Naive thymus-derived CD8-positive, alpha-beta T cell (primary cell): ENCODE data around the gene NEUROD2. TPM values are rescaled to one million over a fixed set of nuclear protein-coding genes. Genes with fewer than 3 reads are reported as not detected.
A peak's percentile ranks its signal among the peaks of the same experiment; 100 is the strongest.

ENCODE experiments used
- ATAC-seq, 2 donors: fragments of 150-1000 bp; cut with Tn5 transposase in 1 of 2; sonication (Bioruptor Pico), chemical (Tn5 transposase) in 1 of 2; 1 replicate in 1 of 2; 2 replicates in 1 of 2; pipeline ENCODE4 v1.10.0; 2021; ENCODE audit warnings: mild to moderate bottlenecking in 2 of 2, moderate library complexity in 2 of 2
- POLR2A ChIA-PET: fragments of 350-600 bp; sonication (Branson Sonifier 250); formaldehyde crosslinking; loops from one replicate; lab custom pipeline; 2021; ENCODE audit warnings: antibody characterized with exemption; lab: Charles Lee
- DNase-seq, 10 donors: peaks; one replicate each; pipeline versions ENCODE4 v3.0.0 to v3.0.0-alpha.2; 2020 to 2022
- H3K27ac Mint-ChIP-seq, 10 donors: one replicate each; pipeline ENCODE4 v1.8.0; 2020 to 2022; ENCODE audit warnings: mild to moderate bottlenecking in 10 of 10, mixed read lengths in 10 of 10, moderate library complexity in 4 of 10, inconsistent platforms in 1 of 10
- H3K27me3 Mint-ChIP-seq, 5 donors: one replicate each; pipeline ENCODE4 v1.8.0; 2021 to 2022; ENCODE audit warnings: mixed read lengths in 5 of 5
- H3K36me3 Mint-ChIP-seq, 3 donors: one replicate each; pipeline ENCODE4 v1.8.0; 2020 to 2022; ENCODE audit warnings: mixed read lengths in 3 of 3, mild to moderate bottlenecking in 2 of 3, inconsistent platforms in 1 of 3
- H3K4me1 Mint-ChIP-seq, 4 donors: one replicate each; pipeline ENCODE4 v1.8.0; 2021 to 2022; ENCODE audit warnings: mixed read lengths in 4 of 4
- H3K4me3 Mint-ChIP-seq, 10 donors: one replicate each; pipeline ENCODE4 v1.8.0; 2020 to 2022; ENCODE audit warnings: mild to moderate bottlenecking in 10 of 10, mixed read lengths in 10 of 10, moderate library complexity in 6 of 10, inconsistent platforms in 1 of 10
- H3K9me3 Mint-ChIP-seq, 9 donors: one replicate each; pipeline ENCODE4 v1.8.0; 2020 to 2022; ENCODE audit warnings: mixed read lengths in 9 of 9, mild to moderate bottlenecking in 3 of 9, inconsistent platforms in 1 of 9, moderate library complexity in 1 of 9
- polyA plus RNA-seq, 3 donors: library from polyadenylated mRNA; unstranded; fragments of 300-500 nt; fragmentation: Illumina TruSeq; gene quantifications; one replicate each; pipeline ENCODE4 v1.2.3, GENCODE V29; 2021
- total RNA-seq, 8 experiments: library from RNA in 2 of 8; stranded (reverse) in 2 of 8; gene quantifications; one replicate each; pipeline ENCODE4 v1.2.3 and lab custom pipeline; 2021 to 2026

Gene NEUROD2
- total and polyA plus RNA-seq, 5 experiments from 2014 or later = not detected

- peaks cover 13 to 40% (median 27%) of the 10 kb centered on the region in 5 donors for H3K27me3 Mint-ChIP-seq
- ATAC-seq = no peak
- DNase-seq = no peak
- H3K27ac Mint-ChIP-seq = no peak overlapping the region
- no peaks in the 10 kb centered on the region for H3K9me3 Mint-ChIP-seq
- peaks cover 15 to 37% (median 28%) of the 10 kb centered on the region in 4 donors for H3K4me1 Mint-ChIP-seq
- H3K4me3 Mint-ChIP-seq = peak overlapping the region in 3 of 10 donors; percentile 39 to 72 (median 44)
- peaks cover 0 to 4% (median 0%) of the 10 kb centered on the region in 3 donors for H3K36me3 Mint-ChIP-seq
- POLR2A ChIA-PET = interaction anchor here (0.6 to 1.5 kb wide), 4 partner anchors 17 to 128 kb away, joined by 3 to 4 read pairs (median 3); partner anchors contain the start of gene MIEN1
Measured at GRCh38 chr17:39625198-39625785, 17.6 kb upstream of the NEUROD2 start.

- Mint-ChIP-seq H3K36me3 (peaks cover 0 to 4% (median 0%) of the 10 kb centered on the region in 3 donors), H3K4me3 (peak overlapping the region in 1 of 10 donors; percentile 8), H3K4me1 (peaks cover 15 to 37% (median 28%) of the 10 kb centered on the region in 4 donors), H3K27ac (no peak overlapping the region), H3K9me3 (no peaks in the 10 kb centered on the region), H3K27me3 (peaks cover 13 to 40% (median 27%) of the 10 kb centered on the region in 5 donors)
- POLR2A ChIA-PET = interaction anchor here (0.6 to 1.4 kb wide), 4 partner anchors 64 to 206 kb away, joined by 3 to 5 read pairs (median 3); partner anchors contain the start of genes MIEN1 and PGAP3
- DNase-seq (no peak), ATAC-seq (no peak)
Measured at GRCh38 chr17:39624313-39624712, 16.6 kb upstream of the NEUROD2 start.

GRCh38 chr17:39623356-39623950, 15.7 kb upstream of the NEUROD2 start:
- peaks cover 15 to 39% (median 29%) of the 10 kb centered on the region in 4 donors for H3K4me1 Mint-ChIP-seq
- POLR2A ChIA-PET = interaction anchor here (0.6 to 7.1 kb wide), 10 partner anchors 10 to 357 kb away, joined by 3 to 55 read pairs (median 6); partner anchors contain the start of genes MIEN1, PGAP3 and PSMD3
- DNase-seq (peak; percentile 69 to 90 (median 82)), ATAC-seq (peak; percentile 70 to 72)
- H3K9me3 Mint-ChIP-seq = no peaks in the 10 kb centered on the region
- H3K27me3 Mint-ChIP-seq = peaks cover 11 to 36% (median 23%) of the 10 kb centered on the region in 5 donors
- H3K36me3 Mint-ChIP-seq = peaks cover 0 to 4% (median 0%) of the 10 kb centered on the region in 3 donors
- peak overlapping the region in 2 of 10 donors; percentile 17 to 78 for H3K27ac Mint-ChIP-seq
- H3K4me3 Mint-ChIP-seq = peak overlapping the region in 3 of 10 donors; percentile 22 to 50 (median 24)

GRCh38 chr17:39622380-39623006, 14.8 kb upstream of the NEUROD2 start:
- Mint-ChIP-seq H3K27ac (peak overlapping the region in 6 of 10 donors; percentile 54 to 75 (median 59)), H3K4me1 (peaks cover 15 to 37% (median 31%) of the 10 kb centered on the region in 4 donors), H3K4me3 (peak overlapping the region in 5 of 10 donors; percentile 47 to 82 (median 65)), H3K27me3 (peaks cover 8 to 27% (median 18%) of the 10 kb centered on the region in 5 donors), H3K9me3 (no peaks in the 10 kb centered on the region), H3K36me3 (peaks cover 0 to 4% (median 0%) of the 10 kb centered on the region in 3 donors)
- DNase-seq (no peak), ATAC-seq (peak; percentile 4 to 12)
- POLR2A ChIA-PET = interaction anchor here (0.7 to 7.1 kb wide), 10 partner anchors 11 to 358 kb away, joined by 3 to 55 read pairs (median 6); partner anchors contain the start of genes CDK12, IKZF3, MIEN1 and PSMD3

GRCh38 chr17:39621523-39622379, 14.0 kb upstream of the NEUROD2 start:
- Mint-ChIP-seq H3K27me3 (peaks cover 8 to 25% (median 18%) of the 10 kb centered on the region in 5 donors), H3K4me3 (peak overlapping the region; percentile 26 to 82 (median 51)), H3K9me3 (no peaks in the 10 kb centered on the region), H3K27ac (peak overlapping the region in 9 of 10 donors; percentile 5 to 75 (median 57)), H3K36me3 (peaks cover 0 to 4% (median 0%) of the 10 kb centered on the region in 3 donors), H3K4me1 (peaks cover 15 to 41% (median 29%) of the 10 kb centered on the region in 4 donors)
- ATAC-seq = peak; percentile 54 to 67
- DNase-seq = peak; percentile 75 to 98 (median 87)
- POLR2A ChIA-PET = interaction anchor here (0.6 to 7.1 kb wide), 17 partner anchors 12 to 359 kb away, joined by 3 to 55 read pairs (median 4); partner anchors contain the start of genes CDK12, IKZF3, MIEN1 and PGAP3

GRCh38 chr17:39619786-39620101, 12.0 kb upstream of the NEUROD2 start:
- H3K9me3 Mint-ChIP-seq = no peaks in the 10 kb centered on the region
- DNase-seq (no peak), ATAC-seq (no peak)
- no peak overlapping the region for H3K4me3 Mint-ChIP-seq
- H3K4me1 Mint-ChIP-seq = peaks cover 11 to 36% (median 20%) of the 10 kb centered on the region in 4 donors
- H3K36me3 Mint-ChIP-seq = no peaks in the 10 kb centered on the region
- H3K27me3 Mint-ChIP-seq = peaks cover 0 to 5% (median 4%) of the 10 kb centered on the region in 5 donors
- H3K27ac Mint-ChIP-seq = peak overlapping the region in 1 of 10 donors; percentile 20
- POLR2A ChIA-PET = interaction anchor here (1.2 to 7.1 kb wide), 3 partner anchors 113 to 245 kb away, joined by 3 to 55 read pairs (median 4); partner anchors contain the start of gene IKZF3

GRCh38 chr17:39618956-39619785, 11.5 kb upstream of the NEUROD2 start:
- Mint-ChIP-seq H3K36me3 (no peaks in the 10 kb centered on the region), H3K9me3 (no peaks in the 10 kb centered on the region), H3K27ac (peak overlapping the region in 2 of 10 donors; percentile 20 to 29), H3K4me3 (peak overlapping the region in 7 of 10 donors; percentile 36 to 89 (median 45)), H3K27me3 (peaks cover 0 to 5% (median 0%) of the 10 kb centered on the region in 5 donors), H3K4me1 (peaks cover 8 to 33% (median 17%) of the 10 kb centered on the region in 4 donors)
- POLR2A ChIA-PET = interaction anchor here (1.0 to 7.1 kb wide), 6 partner anchors 7 to 245 kb away, joined by 3 to 55 read pairs (median 4); partner anchors contain the start of genes IKZF3 and PPP1R1B
- no peak for DNase-seq
- ATAC-seq = no peak

GRCh38 chr17:39618246-39618913, 10.7 kb upstream of the NEUROD2 start:
- peaks cover 0 to 5% (median 0%) of the 10 kb centered on the region in 5 donors for H3K27me3 Mint-ChIP-seq

GRCh38 chr17:39617446-39618245, 9.9 kb upstream of the NEUROD2 start:
- POLR2A ChIA-PET = interaction anchor here (0.6 to 7.1 kb wide), 7 partner anchors 9 to 363 kb away, joined by 3 to 55 read pairs (median 4); partner anchors contain the start of genes CDK12, MIEN1, PPP1R1B and PSMD3
- peak overlapping the region in 5 of 10 donors; percentile 56 to 84 (median 81) for H3K27ac Mint-ChIP-seq

More at GRCh38 chr17:39618246-39618913, 10.7 kb upstream of the NEUROD2 start:
- ATAC-seq (no peak), DNase-seq (no peak)
- POLR2A ChIA-PET = interaction anchor here (0.6 to 7.1 kb wide), 8 partner anchors 8 to 246 kb away, joined by 3 to 55 read pairs (median 4); partner anchors contain the start of genes CDK12, IKZF3, MIEN1 and PPP1R1B
- Mint-ChIP-seq H3K4me1 (peaks cover 7 to 27% (median 15%) of the 10 kb centered on the region in 4 donors), H3K9me3 (no peaks in the 10 kb centered on the region), H3K4me3 (peak overlapping the region; percentile 80 to 89 (median 84)), H3K36me3 (no peaks in the 10 kb centered on the region), H3K27ac (peak overlapping the region in 6 of 10 donors; percentile 13 to 82 (median 58))

More at GRCh38 chr17:39617446-39618245, 9.9 kb upstream of the NEUROD2 start:
- H3K9me3 Mint-ChIP-seq = no peaks in the 10 kb centered on the region
- H3K4me1 Mint-ChIP-seq = peaks cover 5 to 21% (median 11%) of the 10 kb centered on the region in 4 donors
- DNase-seq (peak; percentile 22 to 81 (median 53)), ATAC-seq (peak; percentile 74 to 76)
- peak overlapping the region; percentile 80 to 89 (median 84) for H3K4me3 Mint-ChIP-seq
- peaks cover 1 to 10% (median 6%) of the 10 kb centered on the region in 5 donors for H3K27me3 Mint-ChIP-seq
- no peaks in the 10 kb centered on the region for H3K36me3 Mint-ChIP-seq
